Transverse colon (tissue), 4 donors: ENCODE data around the gene MROH7. TPM values are rescaled to one million over a fixed set of nuclear protein-coding genes. Genes with fewer than 3 reads are reported as not detected.

Experiments used
- DNase-seq: peaks from one replicate; pipeline ENCODE4 v3.0.0-alpha.2; 2019
- H3K27ac ChIP-seq, 4 donors: fragments of 200-600 bp; sonication (generic); 2 replicates each; pipeline ENCODE4 v1.5.1; 2016 to 2018; ENCODE audit warnings: inconsistent platforms in 4 of 4
- H3K27me3 ChIP-seq: fragments of 200-600 bp; sonication (generic); 2 replicates; pipeline ENCODE4 v1.5.1; 2017; ENCODE audit warnings: inconsistent platforms
- H3K36me3 ChIP-seq, 4 donors: fragments of 200-600 bp; sonication (generic); 2 replicates each; pipeline ENCODE4 v1.5.1; 2017 to 2019; ENCODE audit warnings: inconsistent platforms in 4 of 4
- H3K4me1 ChIP-seq, 4 donors: fragments of 200-600 bp; sonication (generic); 2 replicates each; pipeline ENCODE4 v1.5.1; 2017 to 2020; ENCODE audit warnings: inconsistent platforms in 4 of 4
- H3K4me3 ChIP-seq, 4 donors: fragments of 200-600 bp; sonication (generic); 1 replicate in 1 of 4; 2 replicates in 3 of 4; pipeline versions ENCODE4 v1.5.1 to v1.6.1; 2017 to 2019; ENCODE audit warnings: inconsistent platforms in 4 of 4
- H3K9me3 ChIP-seq, 2 donors: fragments of 200-600 bp; sonication (generic); 2 replicates each; pipeline ENCODE4 v1.5.1; 2017 to 2019; ENCODE audit warnings: inconsistent platforms in 2 of 2
- EP300 ChIP-seq: sonication (generic); formaldehyde crosslinking; IDR thresholded peaks from one replicate; pipeline ENCODE4 v1.6.1; 2017; ENCODE audit warnings: antibody characterized with exemption, low read depth
- POLR2A ChIP-seq: fragments of 450-650 bp; IDR thresholded peaks from one replicate; pipeline ENCODE4 v1.6.1; 2016; ENCODE audit warnings: antibody characterized with exemption, mild to moderate bottlenecking, moderate library complexity
- POLR2AphosphoS5 ChIP-seq, 3 donors: sonication (generic); formaldehyde crosslinking; IDR thresholded peaks; one replicate each; pipeline ENCODE4 v1.6.1; 2016; ENCODE audit warnings: antibody characterized with exemption in 3 of 3
- WGBS, 2 donors: methylation state at CpG; one replicate each; pipeline ENCODE4 v1.1.5; 2018; ENCODE audit warnings: low coverage in 1 of 2; 5-methylcytosine and 5-hydroxymethylcytosine counted together
- in situ Hi-C, 4 donors: fragments of 200-750 bp; cut with MboI; loops; one replicate each; pipeline versions ENCODE4 v1.15.0 to v1.15.1; 2017; ENCODE audit warnings: low sequenced_read_pairs in 3 of 4, low pct_ligation_motif_present in 1 of 4, low pct_unique_long_range_greater_than_20kb in 1 of 4
- intact Hi-C: fragments of 100-400 bp; cut with DNase I; formaldehyde crosslinking; loops from one replicate; pipeline ENCODE4 v1.15.1; 2023; ENCODE audit warnings: low total_unique reads
- total RNA-seq, 4 donors: library from RNA; depleted of rRNA; stranded (reverse); fragments of >200 nt; gene quantifications; one replicate each; pipeline ENCODE4 v1.1.0, GENCODE V29; 2016
- TF ChIP-seq, protein P1 (sequence below), 5 experiments: fragments of 200-600 bp in 3 of 5; fragments of 450-650 bp in 2 of 5; sonication (generic) in 3 of 5; IDR thresholded peaks; 1 replicate in 2 of 5; 2 replicates in 3 of 5; pipeline ENCODE4 v1.5.1; 2016 to 2017; ENCODE audit warnings: antibody characterized with exemption in 5 of 5, inconsistent platforms in 3 of 5, mild to moderate bottlenecking in 2 of 5, moderate library complexity in 1 of 5

Gene MROH7
- total RNA-seq, 4 donors from 2014 or later: 16.1 to 69.9 (median 30.5) TPM

DNA sequence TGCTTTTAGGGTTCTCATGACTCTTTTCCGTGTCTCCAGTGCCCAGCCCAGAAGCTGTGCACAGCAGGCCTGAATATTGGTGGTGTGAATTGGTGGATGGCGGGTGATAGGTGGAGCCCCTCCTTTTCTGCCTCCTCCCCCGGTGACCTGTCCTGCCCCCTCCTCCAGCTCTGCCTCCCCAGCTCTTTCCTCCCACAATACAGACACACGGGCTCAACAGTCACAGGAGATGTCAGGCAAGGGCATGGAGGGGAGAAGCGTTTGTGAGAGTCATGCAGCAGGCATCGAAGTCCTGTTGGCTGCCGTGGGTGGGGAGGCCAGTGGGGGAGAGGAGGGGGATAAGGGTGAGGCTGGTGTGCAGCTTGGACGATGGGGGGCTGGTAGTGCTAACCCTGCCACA, 56.8 kb downstream of the MROH7 start:
- no peaks in the 10 kb centered on the region for H3K27me3 ChIP-seq
- DNase-seq: no peak
- no peaks in the 10 kb centered on the region for H3K4me1 ChIP-seq
- H3K36me3 ChIP-seq: no peaks in the 10 kb centered on the region
- no peak overlapping the region for H3K4me3 ChIP-seq
- no peaks in the 10 kb centered on the region for H3K9me3 ChIP-seq
- in situ Hi-C loops: no loop called here
- WGBS, 2 donors: 70% methylated on average over 8 of the region's 8 CpGs; no CpG with 5 or more reads in 1 of the 2 donors
- TF ChIP-seq POLR2AphosphoS5 (IDR thresholded peaks at IDR 0.05): no peak
- TF ChIP-seq POLR2A: no peak
- TF ChIP-seq EP300: no peak
- TF ChIP-seq, protein P1, sequence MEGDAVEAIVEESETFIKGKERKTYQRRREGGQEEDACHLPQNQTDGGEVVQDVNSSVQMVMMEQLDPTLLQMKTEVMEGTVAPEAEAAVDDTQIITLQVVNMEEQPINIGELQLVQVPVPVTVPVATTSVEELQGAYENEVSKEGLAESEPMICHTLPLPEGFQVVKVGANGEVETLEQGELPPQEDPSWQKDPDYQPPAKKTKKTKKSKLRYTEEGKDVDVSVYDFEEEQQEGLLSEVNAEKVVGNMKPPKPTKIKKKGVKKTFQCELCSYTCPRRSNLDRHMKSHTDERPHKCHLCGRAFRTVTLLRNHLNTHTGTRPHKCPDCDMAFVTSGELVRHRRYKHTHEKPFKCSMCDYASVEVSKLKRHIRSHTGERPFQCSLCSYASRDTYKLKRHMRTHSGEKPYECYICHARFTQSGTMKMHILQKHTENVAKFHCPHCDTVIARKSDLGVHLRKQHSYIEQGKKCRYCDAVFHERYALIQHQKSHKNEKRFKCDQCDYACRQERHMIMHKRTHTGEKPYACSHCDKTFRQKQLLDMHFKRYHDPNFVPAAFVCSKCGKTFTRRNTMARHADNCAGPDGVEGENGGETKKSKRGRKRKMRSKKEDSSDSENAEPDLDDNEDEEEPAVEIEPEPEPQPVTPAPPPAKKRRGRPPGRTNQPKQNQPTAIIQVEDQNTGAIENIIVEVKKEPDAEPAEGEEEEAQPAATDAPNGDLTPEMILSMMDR (IDR thresholded peaks at IDR 0.05): no peak
- no peak overlapping the region for H3K27ac ChIP-seq
- intact Hi-C loops: no loop called here

DNA sequence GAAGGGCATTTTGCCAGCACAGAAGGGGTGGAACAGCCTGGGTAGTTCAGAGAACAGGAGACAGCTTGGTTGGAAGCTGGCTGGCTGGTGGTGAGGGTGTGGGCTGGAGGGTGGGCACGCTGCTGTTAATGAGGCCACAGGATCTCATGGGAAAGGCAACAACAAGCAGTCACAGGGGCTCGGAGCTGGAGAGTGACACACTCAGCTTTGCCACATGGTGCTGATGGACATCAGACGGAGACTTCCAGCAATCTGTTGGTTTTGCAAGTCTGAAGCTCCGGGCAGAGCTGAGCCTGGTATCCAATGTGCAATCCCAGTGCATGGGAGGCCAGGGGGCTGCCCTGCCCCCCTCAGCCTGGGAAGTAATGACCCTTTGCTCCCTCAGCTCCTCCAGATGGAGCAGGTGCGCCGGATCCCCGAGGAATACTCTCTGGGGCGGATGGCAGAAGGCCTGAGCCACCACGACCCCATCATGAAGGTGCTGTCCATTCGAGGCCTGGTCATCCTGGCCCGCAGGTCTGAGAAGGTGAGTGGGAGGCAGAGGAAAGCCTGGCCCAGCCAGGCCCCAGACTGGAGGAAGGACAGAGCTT, 58.4 kb downstream of the MROH7 start:
- 84% methylated on average over 10 of the region's 11 CpGs; no CpG with 5 or more reads in 1 of the 2 donors for WGBS, 2 donors
- H3K36me3 ChIP-seq: no peaks in the 10 kb centered on the region
- no peak overlapping the region for H3K4me3 ChIP-seq
- no peaks in the 10 kb centered on the region for H3K27me3 ChIP-seq
- no peak for DNase-seq
- no peaks in the 10 kb centered on the region for H3K4me1 ChIP-seq
- in situ Hi-C loops: no loop called here
- intact Hi-C loops: no loop called here
- H3K27ac ChIP-seq: no peak overlapping the region
- TF ChIP-seq POLR2AphosphoS5 (IDR thresholded peaks at IDR 0.05): no peak
- no peaks in the 10 kb centered on the region for H3K9me3 ChIP-seq

DNA sequence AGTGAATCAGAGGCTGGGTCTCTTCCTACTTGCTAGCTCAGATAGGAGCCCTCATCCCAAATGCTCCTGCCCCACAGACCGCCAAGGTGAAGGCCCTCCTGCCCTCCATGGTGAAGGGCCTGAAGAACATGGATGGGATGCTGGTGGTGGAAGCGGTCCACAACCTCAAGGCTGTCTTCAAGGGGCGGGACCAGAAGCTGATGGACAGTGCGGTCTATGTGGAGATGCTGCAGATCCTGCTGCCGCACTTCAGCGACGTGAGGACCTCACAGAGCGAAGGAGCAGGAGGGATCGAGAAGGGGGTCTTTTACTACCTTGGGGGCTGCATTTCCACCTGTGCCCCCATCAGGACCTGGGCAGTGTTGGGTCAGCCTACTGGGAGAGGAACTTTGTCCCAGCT, 59.5 kb downstream of the MROH7 start:
- in situ Hi-C loops: no loop called here
- Histone ChIP-seq H3K4me1 (no peaks in the 10 kb centered on the region), H3K27me3 (no peaks in the 10 kb centered on the region), H3K9me3 (no peaks in the 10 kb centered on the region), H3K27ac (no peak overlapping the region), H3K36me3 (no peaks in the 10 kb centered on the region), H3K4me3 (no peak overlapping the region)
- TF ChIP-seq EP300 (no peak), POLR2AphosphoS5 (IDR thresholded peaks at IDR 0.05) (no peak), POLR2A (no peak)
- TF ChIP-seq, protein P1 (IDR thresholded peaks at IDR 0.05): no peak
- intact Hi-C loops: no loop called here
- WGBS, 2 donors: 88% methylated on average over 9 of the region's 9 CpGs; no CpG with 5 or more reads in 1 of the 2 donors
- DNase-seq: no peak

DNA sequence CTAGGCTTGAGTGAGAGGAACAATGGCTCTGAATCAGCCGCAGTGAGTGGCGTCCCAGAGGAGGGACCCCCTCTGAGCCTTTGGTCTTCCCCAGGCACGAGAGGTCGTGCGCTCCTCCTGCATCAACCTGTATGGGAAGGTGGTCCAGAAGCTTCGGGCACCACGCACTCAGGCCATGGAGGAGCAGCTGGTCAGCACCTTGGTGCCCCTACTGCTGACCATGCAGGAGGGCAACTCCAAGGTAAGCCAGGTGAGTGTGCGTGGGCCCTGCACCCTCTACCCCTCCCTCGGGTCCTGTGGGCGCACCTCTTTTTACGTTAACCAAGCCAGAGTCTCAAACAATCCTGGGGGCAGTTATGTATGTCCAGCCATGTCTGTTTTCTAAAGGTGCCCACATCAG, 60.4 kb downstream of the MROH7 start:
- Histone ChIP-seq H3K36me3 (no peaks in the 10 kb centered on the region), H3K4me1 (no peaks in the 10 kb centered on the region), H3K9me3 (no peaks in the 10 kb centered on the region), H3K27ac (no peak overlapping the region), H3K4me3 (no peak overlapping the region), H3K27me3 (no peaks in the 10 kb centered on the region)
- intact Hi-C loops (no loop called here), in situ Hi-C loops (no loop called here)
- TF ChIP-seq EP300 (no peak), POLR2AphosphoS5 (IDR thresholded peaks at IDR 0.05) (no peak), POLR2A (no peak)
- TF ChIP-seq, protein P1 (IDR thresholded peaks at IDR 0.05): no peak
- no peak for DNase-seq
- WGBS, 2 donors: 82 to 90% methylated on average over 2 to 10 of the region's 11 CpGs

DNA sequence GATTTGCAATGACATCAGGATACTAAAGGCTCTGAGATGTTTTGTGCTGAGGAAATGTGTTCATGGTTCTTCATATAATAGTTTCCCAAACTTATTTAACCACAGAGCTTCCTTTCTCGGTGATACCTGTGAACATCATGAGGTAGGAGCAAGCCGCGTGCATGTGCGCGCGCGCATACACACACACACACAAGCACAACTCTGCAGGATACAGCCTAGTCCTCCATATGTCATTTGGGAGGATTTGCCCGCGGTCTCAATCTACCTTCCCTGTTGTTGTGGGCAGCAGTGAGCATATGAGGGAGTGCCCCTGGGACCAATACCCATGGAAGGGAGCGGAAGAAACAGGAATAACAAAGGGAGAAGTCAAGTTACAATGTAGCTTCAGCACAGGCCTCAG, 61.9 kb downstream of the MROH7 start:
- Histone ChIP-seq H3K27me3 (no peaks in the 10 kb centered on the region), H3K4me3 (no peak overlapping the region), H3K27ac (no peak overlapping the region), H3K4me1 (no peaks in the 10 kb centered on the region), H3K36me3 (no peaks in the 10 kb centered on the region), H3K9me3 (no peaks in the 10 kb centered on the region)
- intact Hi-C loops (no loop called here), in situ Hi-C loops (no loop called here)
- TF ChIP-seq, protein P1 (IDR thresholded peaks at IDR 0.05): no peak
- TF ChIP-seq POLR2AphosphoS5 (IDR thresholded peaks at IDR 0.05) (no peak), POLR2A (no peak), EP300 (no peak)
- WGBS, 2 donors: 90 to 94% methylated on average over 6 to 10 of the region's 10 CpGs
- DNase-seq: no peak
